ENCODE data around the gene RFX2.

Gene RFX2

GRCh38 chr19:5984600-5984999 is 125.7 kb downstream of the RFX2 start:
- in situ Hi-C loops (cut with HindIII; ENCODE audit: low pct_ligation_motif_present, low sequenced_read_pairs) = no loop called here
- Histone ChIP-seq H3K27ac (no peak overlapping the region), H3K36me3 (replicated peaks) (no peaks in the 10 kb centered on the region), H3K27me3 (replicated peaks) (no peaks in the 10 kb centered on the region), H3K4me3 (ENCODE audit: low read depth, low read length) (no peak overlapping the region)
- no peak for TF ChIP-seq CTCF (IDR thresholded peaks at IDR 0.05; ENCODE audit: low read depth, low read length, missing control alignments)
- no peak for DNase-seq

GRCh38 chr19:5983367-5983955 is 126.8 kb downstream of the RFX2 start:
- in situ Hi-C loops (cut with HindIII; ENCODE audit: low pct_ligation_motif_present, low sequenced_read_pairs) = no loop called here
- DNase-seq = no peak
- no peak overlapping the region for H3K4me3 ChIP-seq (ENCODE audit: low read depth, low read length)
- no peaks in the 10 kb centered on the region for H3K36me3 ChIP-seq (replicated peaks)
- H3K27ac ChIP-seq = no peak overlapping the region
- no peaks in the 10 kb centered on the region for H3K27me3 ChIP-seq (replicated peaks)
- TF ChIP-seq CTCF (IDR thresholded peaks at IDR 0.05; ENCODE audit: low read depth, low read length, missing control alignments) = no peak

GRCh38 chr19:5978606-5979552 is 131.4 kb downstream of the RFX2 start:
- H3K27me3 ChIP-seq (replicated peaks) = no peaks in the 10 kb centered on the region
- TF ChIP-seq CTCF (IDR thresholded peaks at IDR 0.05; ENCODE audit: low read depth, low read length, missing control alignments) = no peak
- no peak for DNase-seq
- peak overlapping the region; percentile 69 for H3K4me3 ChIP-seq (ENCODE audit: low read depth, low read length)
- in situ Hi-C loops (cut with HindIII; ENCODE audit: low pct_ligation_motif_present, low sequenced_read_pairs) = no loop called here
- peak overlapping the region; percentile 56 for H3K27ac ChIP-seq
- peaks cover 7% of the 10 kb centered on the region for H3K36me3 ChIP-seq (replicated peaks)

- DNase-seq = peak; percentile 97
- Histone ChIP-seq H3K27me3 (replicated peaks) (no peaks in the 10 kb centered on the region), H3K4me3 (ENCODE audit: low read depth, low read length) (peak within 1 kb of the TSS; percentile 91), H3K27ac (peak within 1 kb of the TSS; percentile 56), H3K36me3 (replicated peaks) (peaks cover 13% of the 10 kb centered on the region)
- in situ Hi-C loops (cut with HindIII; ENCODE audit: low pct_ligation_motif_present, low sequenced_read_pairs) = no loop called here
- TF ChIP-seq CTCF (IDR thresholded peaks at IDR 0.05; ENCODE audit: low read depth, low read length, missing control alignments) = no peak
Measured at GRCh38 chr19:5977785-5978605, 132.3 kb downstream of the RFX2 start, which contains the start of gene RANBP3. Gene RANBP3, minus strand, starts transcription at chr19:5978140. Its CDS starts 58 bp downstream, at chr19:5978082.

- in situ Hi-C loops (cut with HindIII; ENCODE audit: low pct_ligation_motif_present, low sequenced_read_pairs) = no loop called here
Measured at GRCh38 chr19:5977222-5977784, 133.0 kb downstream of the RFX2 start.

More at GRCh38 chr19:5977222-5977784, 133.0 kb downstream of the RFX2 start:
- no peak for TF ChIP-seq CTCF (IDR thresholded peaks at IDR 0.05; ENCODE audit: low read depth, low read length, missing control alignments)
- peak overlapping the region; percentile 91 for H3K4me3 ChIP-seq (ENCODE audit: low read depth, low read length)
- peaks cover 13% of the 10 kb centered on the region for H3K36me3 ChIP-seq (replicated peaks)
- no peak for DNase-seq
- peak overlapping the region; percentile 55 for H3K27ac ChIP-seq
- no peaks in the 10 kb centered on the region for H3K27me3 ChIP-seq (replicated peaks)
